HEK293 (cell line): Measurements from ENCODE around the gene PDIA6.

Experiments used
- CTCF ChIA-PET: fragments of 350-600 bp; formaldehyde crosslinking; extraction: SDS; loops from one replicate; lab custom pipeline; 2021; ENCODE audit warnings: antibody characterized with exemption; lab: Yijun Ruan, JAX
- POLR2A ChIA-PET: fragments of 300-600 bp; formaldehyde crosslinking; extraction: SDS; loops from one replicate; lab custom pipeline; 2020; ENCODE audit warnings: antibody characterized with exemption, inconsistent platforms; lab: Yijun Ruan, JAX
- H3K27ac ChIP-seq: fragments of 200-500 bp; sonication (Bioruptor generic); 2 replicates; pipeline ENCODE4 v1.5.1; 2014; ENCODE audit warnings: low read depth, low read length, control low read depth, inconsistent platforms; ENCODE audit errors: extremely low read depth
- H3K36me3 ChIP-seq, 2 experiments: fragments of 200-500 bp in 1 of 2; sonication (Bioruptor generic) in 1 of 2; 1 replicate in 1 of 2; 2 replicates in 1 of 2; pipeline ENCODE4 v1.5.1; 2014 to 2017; ENCODE audit warnings: inconsistent platforms in 2 of 2, low read length in 2 of 2; ENCODE audit not compliant: control insufficient read depth in 2 of 2, insufficient read depth in 1 of 2
- H3K4me1 ChIP-seq: fragments of 200-500 bp; sonication (Bioruptor generic); 2 replicates; pipeline ENCODE4 v1.5.1; 2014; ENCODE audit warnings: mild to moderate bottlenecking, low read length, inconsistent platforms; ENCODE audit not compliant: control insufficient read depth, insufficient read depth
- H3K4me3 ChIP-seq: 2 replicates; pipeline ENCODE4 v1.5.1; 2011; ENCODE audit warnings: low read depth, mild to moderate bottlenecking, control low read depth, low read length, moderate library complexity
- H3K9me3 ChIP-seq: fragments of 200-500 bp; sonication (Bioruptor generic); 2 replicates; pipeline ENCODE4 v1.5.1; 2014; ENCODE audit warnings: low read depth, low read length, inconsistent platforms; ENCODE audit not compliant: control insufficient read depth, insufficient read depth
- EGR2 ChIP-seq: fragments of 450-650 bp; formaldehyde crosslinking; IDR thresholded peaks from 2 replicates; pipeline ENCODE4 v1.5.1; 2016; ENCODE audit warnings: low read depth, missing biosample characterization, missing genetic modification characterization
- GLIS1 ChIP-seq: fragments of 450-650 bp; formaldehyde crosslinking; IDR thresholded peaks from 2 replicates; pipeline ENCODE4 v1.5.1; 2016; ENCODE audit warnings: missing biosample characterization, missing genetic modification characterization
- GLIS2 ChIP-seq: fragments of 450-650 bp; formaldehyde crosslinking; IDR thresholded peaks from 2 replicates; pipeline ENCODE4 v1.5.1; 2016; ENCODE audit warnings: missing biosample characterization, missing genetic modification characterization
- KLF10 ChIP-seq: fragments of 450-650 bp; IDR thresholded peaks from 2 replicates; pipeline ENCODE4 v1.5.1; 2018; ENCODE audit warnings: missing biosample characterization, mild to moderate bottlenecking, missing genetic modification characterization
- KLF8 ChIP-seq: fragments of 450-650 bp; formaldehyde crosslinking; IDR thresholded peaks from 2 replicates; pipeline ENCODE4 v1.5.1; 2016; ENCODE audit warnings: missing biosample characterization, missing genetic modification characterization
- KLF9 ChIP-seq: fragments of 450-650 bp; formaldehyde crosslinking; IDR thresholded peaks from 2 replicates; pipeline ENCODE4 v1.5.1; 2016; ENCODE audit warnings: missing biosample characterization, missing genetic modification characterization, low read depth
- SP2 ChIP-seq: fragments of 450-650 bp; formaldehyde crosslinking; IDR thresholded peaks from 2 replicates; pipeline ENCODE4 v1.5.1; 2016; ENCODE audit warnings: missing biosample characterization, missing genetic modification characterization
- SP3 ChIP-seq: fragments of 450-650 bp; formaldehyde crosslinking; IDR thresholded peaks from 2 replicates; pipeline ENCODE4 v1.5.1; 2016; ENCODE audit warnings: missing biosample characterization, missing genetic modification characterization
- ZBTB17 ChIP-seq: fragments of 450-650 bp; formaldehyde crosslinking; IDR thresholded peaks from 2 replicates; pipeline ENCODE4 v1.5.1; 2016; ENCODE audit warnings: missing biosample characterization, missing genetic modification characterization
- ZBTB20 ChIP-seq: fragments of 450-650 bp; formaldehyde crosslinking; IDR thresholded peaks from 2 replicates; pipeline ENCODE4 v1.5.1; 2016; ENCODE audit warnings: missing biosample characterization, missing genetic modification characterization
- ZBTB8A ChIP-seq: fragments of 450-650 bp; formaldehyde crosslinking; IDR thresholded peaks from 2 replicates; pipeline ENCODE4 v1.5.1; 2016; ENCODE audit warnings: missing biosample characterization, missing genetic modification characterization
- ZEB2 ChIP-seq: fragments of 450-650 bp; formaldehyde crosslinking; IDR thresholded peaks from 2 replicates; pipeline ENCODE4 v1.5.1; 2016; ENCODE audit warnings: missing biosample characterization, missing genetic modification characterization
- ZFHX2 ChIP-seq: fragments of 450-650 bp; formaldehyde crosslinking; conservative IDR thresholded peaks from 2 replicates; pipeline ENCODE4 v1.5.1; 2016; ENCODE audit warnings: missing biosample characterization, missing genetic modification characterization
- ZNF184 ChIP-seq: fragments of 450-650 bp; IDR thresholded peaks from 2 replicates; pipeline ENCODE4 v1.5.1; 2018; ENCODE audit warnings: missing biosample characterization, mild to moderate bottlenecking, missing genetic modification characterization
- ZNF274 ChIP-seq, 2 experiments: fragments of 200-500 bp in 1 of 2; fragments of 450-650 bp in 1 of 2; sonication (Bioruptor generic) in 1 of 2; formaldehyde crosslinking in 1 of 2; IDR thresholded peaks; 2 replicates each; pipeline versions ENCODE4 v1.5.1 to v1.6.1; 2014 to 2016; ENCODE audit warnings: borderline replicate concordance in 1 of 2, inconsistent platforms in 1 of 2, low read length in 1 of 2, missing biosample characterization in 1 of 2, missing genetic modification characterization in 1 of 2
- ZNF341 ChIP-seq: fragments of 450-650 bp; formaldehyde crosslinking; IDR thresholded peaks from 2 replicates; pipeline ENCODE4; 2016; ENCODE audit warnings: low read depth, missing biosample characterization, missing genetic modification characterization
- ZNF48 ChIP-seq: fragments of 450-650 bp; formaldehyde crosslinking; IDR thresholded peaks from 2 replicates; pipeline ENCODE4 v1.5.1; 2016; ENCODE audit warnings: missing biosample characterization, missing genetic modification characterization
- ZNF548 ChIP-seq: fragments of 450-650 bp; formaldehyde crosslinking; IDR thresholded peaks from 2 replicates; pipeline ENCODE4 v1.5.1; 2016; ENCODE audit warnings: missing biosample characterization, missing genetic modification characterization
- ZNF561 ChIP-seq: fragments of 450-650 bp; IDR thresholded peaks from 2 replicates; pipeline ENCODE4 v1.5.1; 2018; ENCODE audit warnings: missing biosample characterization, missing genetic modification characterization, borderline replicate concordance
- ZSCAN16 ChIP-seq: fragments of 450-650 bp; formaldehyde crosslinking; IDR thresholded peaks from 2 replicates; pipeline ENCODE4 v1.5.1; 2016; ENCODE audit warnings: missing biosample characterization, missing genetic modification characterization
- ZSCAN30 ChIP-seq: fragments of 450-650 bp; IDR thresholded peaks from 2 replicates; pipeline ENCODE4 v1.5.1; 2018; ENCODE audit warnings: missing biosample characterization, mild to moderate bottlenecking, missing genetic modification characterization, moderate library complexity
- TF ChIP-seq, protein P1 (sequence below): fragments of 450-650 bp; formaldehyde crosslinking; IDR thresholded peaks from 2 replicates; pipeline ENCODE4 v1.5.1; 2016; ENCODE audit warnings: missing biosample characterization, missing genetic modification characterization
- TF ChIP-seq, protein P2 (sequence below): fragments of 450-650 bp; formaldehyde crosslinking; IDR thresholded peaks from 2 replicates; pipeline ENCODE4 v1.5.1; 2017; ENCODE audit warnings: missing biosample characterization, missing genetic modification characterization
- TF ChIP-seq, protein P3 (sequence below): fragments of 450-650 bp; formaldehyde crosslinking; IDR thresholded peaks from 2 replicates; pipeline ENCODE4 v1.5.1; 2016; ENCODE audit warnings: missing biosample characterization, missing genetic modification characterization
- TF ChIP-seq, protein P4 (sequence below): fragments of 450-650 bp; formaldehyde crosslinking; optimal IDR thresholded peaks from 2 replicates; pipeline ENCODE3; 2016; ENCODE audit warnings: missing biosample characterization, mild to moderate bottlenecking, missing genetic modification characterization
- TF ChIP-seq, protein P5 (sequence below): sonication (generic); formaldehyde crosslinking; IDR thresholded peaks from 2 replicates; pipeline ENCODE4 v1.8.1; 2022; ENCODE audit warnings: mild to moderate bottlenecking, moderate library complexity, missing genetic modification reagents

Gene PDIA6, protein sequence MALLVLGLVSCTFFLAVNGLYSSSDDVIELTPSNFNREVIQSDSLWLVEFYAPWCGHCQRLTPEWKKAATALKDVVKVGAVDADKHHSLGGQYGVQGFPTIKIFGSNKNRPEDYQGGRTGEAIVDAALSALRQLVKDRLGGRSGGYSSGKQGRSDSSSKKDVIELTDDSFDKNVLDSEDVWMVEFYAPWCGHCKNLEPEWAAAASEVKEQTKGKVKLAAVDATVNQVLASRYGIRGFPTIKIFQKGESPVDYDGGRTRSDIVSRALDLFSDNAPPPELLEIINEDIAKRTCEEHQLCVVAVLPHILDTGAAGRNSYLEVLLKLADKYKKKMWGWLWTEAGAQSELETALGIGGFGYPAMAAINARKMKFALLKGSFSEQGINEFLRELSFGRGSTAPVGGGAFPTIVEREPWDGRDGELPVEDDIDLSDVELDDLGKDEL

DNA sequence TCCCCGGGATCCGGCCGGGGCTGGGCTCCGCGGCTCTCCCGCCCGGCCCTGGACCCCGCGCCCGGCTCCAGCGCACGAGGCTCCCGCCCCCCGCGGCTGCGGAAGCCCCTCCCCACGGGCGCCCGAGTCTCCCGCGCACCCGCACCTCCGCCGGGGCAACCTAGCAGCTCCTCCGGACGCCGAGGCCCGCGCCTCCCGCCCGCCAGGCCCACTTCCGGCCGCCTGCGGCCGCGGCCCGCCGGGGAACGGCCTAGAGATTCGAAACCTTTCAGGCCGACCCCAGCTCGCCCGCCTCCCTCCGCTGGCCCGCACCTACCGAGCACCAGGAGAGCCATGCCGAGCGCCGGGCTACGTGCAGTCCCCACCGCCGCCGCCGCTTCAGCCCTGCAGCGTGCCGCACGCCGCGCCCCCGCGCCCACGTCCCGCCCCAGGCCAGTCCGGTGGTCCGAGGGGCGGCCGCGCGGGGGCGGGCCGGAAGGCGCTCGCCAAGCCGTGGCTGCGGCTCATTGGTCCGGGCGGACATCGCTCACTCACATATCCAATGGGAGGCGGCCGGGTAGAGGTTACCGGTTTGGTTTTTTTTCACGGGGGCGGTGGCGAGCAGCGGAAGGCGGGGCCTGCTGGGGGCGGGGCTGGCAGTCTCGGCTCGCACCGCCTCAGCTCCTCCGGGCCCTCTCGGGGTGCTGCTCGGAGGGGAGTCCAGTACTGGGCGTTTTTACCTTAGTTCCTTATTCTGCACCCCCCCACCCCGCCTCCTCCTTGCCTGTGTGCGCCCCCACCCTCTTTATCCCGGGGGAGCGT is at the start of gene PDIA6:
Gene PDIA6 (minus strand): TSS at position 424 of the 801 bp plus-strand sequence. CDS start 89 bp downstream, at position 335.
- Histone ChIP-seq H3K27ac (peak within 1 kb of the TSS; percentile 89), H3K4me1 (peaks cover 9% of the 10 kb centered on the region), H3K36me3 (peaks cover 0 to 13% of the 10 kb centered on the region in 2 experiments; a peak in 2 of 3 replicates), H3K9me3 (no peaks in the 10 kb centered on the region), H3K4me3 (peak within 1 kb of the TSS; percentile 66)
- ChIA-PET POLR2A (interaction anchor here (1.0 kb wide), 2 partner anchors 20 to 21 kb away, joined by 3 read pairs; no protein-coding TSS in a partner anchor), CTCF (interaction anchor here (0.6 to 1.2 kb wide), 6 partner anchors 20 to 851 kb away, joined by 3 to 5 read pairs (median 4); no protein-coding TSS in a partner anchor)
- 0 out of 2 replicates have a peak, but pooled peaks have one; percentile 10 for TF ChIP-seq ZSCAN30 (tag by site-specific recombination)
- TF ChIP-seq ZFHX2: peak; percentile 74
- no peak for TF ChIP-seq ZNF548 (tag by site-specific recombination)
- TF ChIP-seq KLF8 (tag by site-specific recombination): peak; percentile 70; the same call in 1 of the 2 replicates
- TF ChIP-seq SP2 (tag by site-specific recombination): peak; percentile 88
- TF ChIP-seq ZBTB17 (tag by site-specific recombination): 0 out of 2 replicates have a peak, but pooled peaks have one; percentile 17
- TF ChIP-seq, protein P1, sequence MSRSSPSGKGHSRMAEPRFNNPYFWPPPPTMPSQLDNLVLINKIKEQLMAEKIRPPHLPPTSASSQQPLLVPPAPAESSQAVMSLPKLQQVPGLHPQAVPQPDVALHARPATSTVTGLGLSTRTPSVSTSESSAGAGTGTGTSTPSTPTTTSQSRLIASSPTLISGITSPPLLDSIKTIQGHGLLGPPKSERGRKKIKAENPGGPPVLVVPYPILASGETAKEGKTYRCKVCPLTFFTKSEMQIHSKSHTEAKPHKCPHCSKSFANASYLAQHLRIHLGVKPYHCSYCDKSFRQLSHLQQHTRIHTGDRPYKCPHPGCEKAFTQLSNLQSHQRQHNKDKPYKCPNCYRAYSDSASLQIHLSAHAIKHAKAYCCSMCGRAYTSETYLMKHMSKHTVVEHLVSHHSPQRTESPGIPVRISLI: peak; percentile 90
- peak; percentile 87 for TF ChIP-seq ZBTB20 (tag by site-specific recombination)
- TF ChIP-seq, protein P2, sequence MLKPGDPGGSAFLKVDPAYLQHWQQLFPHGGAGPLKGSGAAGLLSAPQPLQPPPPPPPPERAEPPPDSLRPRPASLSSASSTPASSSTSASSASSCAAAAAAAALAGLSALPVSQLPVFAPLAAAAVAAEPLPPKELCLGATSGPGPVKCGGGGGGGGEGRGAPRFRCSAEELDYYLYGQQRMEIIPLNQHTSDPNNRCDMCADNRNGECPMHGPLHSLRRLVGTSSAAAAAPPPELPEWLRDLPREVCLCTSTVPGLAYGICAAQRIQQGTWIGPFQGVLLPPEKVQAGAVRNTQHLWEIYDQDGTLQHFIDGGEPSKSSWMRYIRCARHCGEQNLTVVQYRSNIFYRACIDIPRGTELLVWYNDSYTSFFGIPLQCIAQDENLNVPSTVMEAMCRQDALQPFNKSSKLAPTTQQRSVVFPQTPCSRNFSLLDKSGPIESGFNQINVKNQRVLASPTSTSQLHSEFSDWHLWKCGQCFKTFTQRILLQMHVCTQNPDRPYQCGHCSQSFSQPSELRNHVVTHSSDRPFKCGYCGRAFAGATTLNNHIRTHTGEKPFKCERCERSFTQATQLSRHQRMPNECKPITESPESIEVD: no peak
- TF ChIP-seq, protein P3, sequence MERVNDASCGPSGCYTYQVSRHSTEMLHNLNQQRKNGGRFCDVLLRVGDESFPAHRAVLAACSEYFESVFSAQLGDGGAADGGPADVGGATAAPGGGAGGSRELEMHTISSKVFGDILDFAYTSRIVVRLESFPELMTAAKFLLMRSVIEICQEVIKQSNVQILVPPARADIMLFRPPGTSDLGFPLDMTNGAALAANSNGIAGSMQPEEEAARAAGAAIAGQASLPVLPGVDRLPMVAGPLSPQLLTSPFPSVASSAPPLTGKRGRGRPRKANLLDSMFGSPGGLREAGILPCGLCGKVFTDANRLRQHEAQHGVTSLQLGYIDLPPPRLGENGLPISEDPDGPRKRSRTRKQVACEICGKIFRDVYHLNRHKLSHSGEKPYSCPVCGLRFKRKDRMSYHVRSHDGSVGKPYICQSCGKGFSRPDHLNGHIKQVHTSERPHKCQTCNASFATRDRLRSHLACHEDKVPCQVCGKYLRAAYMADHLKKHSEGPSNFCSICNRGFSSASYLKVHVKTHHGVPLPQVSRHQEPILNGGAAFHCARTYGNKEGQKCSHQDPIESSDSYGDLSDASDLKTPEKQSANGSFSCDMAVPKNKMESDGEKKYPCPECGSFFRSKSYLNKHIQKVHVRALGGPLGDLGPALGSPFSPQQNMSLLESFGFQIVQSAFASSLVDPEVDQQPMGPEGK (tag by site-specific recombination): peak; percentile 73
- TF ChIP-seq KLF9 (tag by site-specific recombination): peak; percentile 81; the same call in 1 of the 2 replicates
- peak; percentile 68; the same call in 1 of the 2 replicates for TF ChIP-seq GLIS1
- no peak for TF ChIP-seq ZNF48
- peak; percentile 58 for TF ChIP-seq EGR2 (tag by site-specific recombination)
- no peak for TF ChIP-seq ZNF274 (IDR thresholded peaks at IDR 0.05; ENCODE audit: low read length)
- TF ChIP-seq ZNF274 (tag by site-specific recombination; IDR thresholded peaks at IDR 0.05; ENCODE audit: borderline replicate concordance): no peak
- TF ChIP-seq ZNF184 (tag by site-specific recombination): no peak
- TF ChIP-seq SP3: peak; percentile 91
- TF ChIP-seq KLF10: peak; percentile 68; the same call in 1 of the 2 replicates
- TF ChIP-seq ZEB2 (tag by site-specific recombination): peak; percentile 24; the same call in 1 of the 2 replicates
- TF ChIP-seq, protein P4, sequence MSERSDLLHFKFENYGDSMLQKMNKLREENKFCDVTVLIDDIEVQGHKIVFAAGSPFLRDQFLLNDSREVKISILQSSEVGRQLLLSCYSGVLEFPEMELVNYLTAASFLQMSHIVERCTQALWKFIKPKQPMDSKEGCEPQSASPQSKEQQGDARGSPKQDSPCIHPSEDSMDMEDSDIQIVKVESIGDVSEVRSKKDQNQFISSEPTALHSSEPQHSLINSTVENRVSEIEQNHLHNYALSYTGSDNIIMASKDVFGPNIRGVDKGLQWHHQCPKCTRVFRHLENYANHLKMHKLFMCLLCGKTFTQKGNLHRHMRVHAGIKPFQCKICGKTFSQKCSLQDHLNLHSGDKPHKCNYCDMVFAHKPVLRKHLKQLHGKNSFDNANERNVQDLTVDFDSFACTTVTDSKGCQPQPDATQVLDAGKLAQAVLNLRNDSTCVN (tag by site-specific recombination): peak; percentile 55
- TF ChIP-seq ZNF341 (tag by site-specific recombination): 0 out of 2 replicates have a peak, but pooled peaks have one; percentile 2
- TF ChIP-seq ZSCAN16: no peak
- 0 out of 2 replicates have a peak, but pooled peaks have one; percentile 36 for TF ChIP-seq ZNF561 (tag by site-specific recombination)
- TF ChIP-seq, protein P5, sequence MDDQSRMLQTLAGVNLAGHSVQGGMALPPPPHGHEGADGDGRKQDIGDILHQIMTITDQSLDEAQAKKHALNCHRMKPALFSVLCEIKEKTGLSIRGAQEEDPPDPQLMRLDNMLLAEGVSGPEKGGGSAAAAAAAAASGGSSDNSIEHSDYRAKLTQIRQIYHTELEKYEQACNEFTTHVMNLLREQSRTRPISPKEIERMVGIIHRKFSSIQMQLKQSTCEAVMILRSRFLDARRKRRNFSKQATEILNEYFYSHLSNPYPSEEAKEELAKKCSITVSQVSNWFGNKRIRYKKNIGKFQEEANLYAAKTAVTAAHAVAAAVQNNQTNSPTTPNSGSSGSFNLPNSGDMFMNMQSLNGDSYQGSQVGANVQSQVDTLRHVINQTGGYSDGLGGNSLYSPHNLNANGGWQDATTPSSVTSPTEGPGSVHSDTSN (CRISPR knock-in tag): peak; percentile 98
- 0 out of 2 replicates have a peak, but pooled peaks have one; percentile 10 for TF ChIP-seq GLIS2
- peak; percentile 75 for TF ChIP-seq ZBTB8A (tag by site-specific recombination)
